HEK293 (cell line): ENCODE data around the gene GUCA2B.

Experiments
- CTCF ChIA-PET: fragments of 350-600 bp; formaldehyde crosslinking; extraction: SDS; loops from one replicate; lab custom pipeline; 2021; ENCODE audit warnings: antibody characterized with exemption; lab: Yijun Ruan, JAX
- POLR2A ChIA-PET: fragments of 300-600 bp; formaldehyde crosslinking; extraction: SDS; loops from one replicate; lab custom pipeline; 2020; ENCODE audit warnings: antibody characterized with exemption, inconsistent platforms; lab: Yijun Ruan, JAX
- H3K27ac ChIP-seq: fragments of 200-500 bp; sonication (Bioruptor generic); 2 replicates; pipeline ENCODE4 v1.5.1; 2014; ENCODE audit warnings: low read depth, low read length, control low read depth, inconsistent platforms; ENCODE audit errors: extremely low read depth
- H3K36me3 ChIP-seq, 2 experiments: fragments of 200-500 bp in 1 of 2; sonication (Bioruptor generic) in 1 of 2; 1 replicate in 1 of 2; 2 replicates in 1 of 2; pipeline ENCODE4 v1.5.1; 2014 to 2017; ENCODE audit warnings: inconsistent platforms in 2 of 2, low read length in 2 of 2; ENCODE audit not compliant: control insufficient read depth in 2 of 2, insufficient read depth in 1 of 2
- H3K4me1 ChIP-seq: fragments of 200-500 bp; sonication (Bioruptor generic); 2 replicates; pipeline ENCODE4 v1.5.1; 2014; ENCODE audit warnings: mild to moderate bottlenecking, low read length, inconsistent platforms; ENCODE audit not compliant: control insufficient read depth, insufficient read depth
- H3K4me3 ChIP-seq: 2 replicates; pipeline ENCODE4 v1.5.1; 2011; ENCODE audit warnings: low read depth, mild to moderate bottlenecking, control low read depth, low read length, moderate library complexity
- H3K9me3 ChIP-seq: fragments of 200-500 bp; sonication (Bioruptor generic); 2 replicates; pipeline ENCODE4 v1.5.1; 2014; ENCODE audit warnings: low read depth, low read length, inconsistent platforms; ENCODE audit not compliant: control insufficient read depth, insufficient read depth
- SALL2 ChIP-seq: fragments of 450-650 bp; formaldehyde crosslinking; IDR thresholded peaks from 2 replicates; pipeline ENCODE4 v1.5.0; 2017; ENCODE audit warnings: missing biosample characterization, mild to moderate bottlenecking, missing genetic modification characterization, borderline replicate concordance
- TCF7L2 ChIP-seq: IDR thresholded peaks from 2 replicates; pipeline ENCODE4 v1.6.1; 2011; ENCODE audit warnings: low read depth, mild to moderate bottlenecking, inconsistent platforms, low read length, moderate library complexity, borderline replicate concordance
- WT1 ChIP-seq: fragments of 450-650 bp; formaldehyde crosslinking; IDR thresholded peaks from 2 replicates; pipeline ENCODE4 v1.5.1; 2016; ENCODE audit warnings: missing biosample characterization, missing genetic modification characterization
- ZBTB7A ChIP-seq: fragments of 450-650 bp; formaldehyde crosslinking; IDR thresholded peaks from 2 replicates; pipeline ENCODE4 v1.5.1; 2016; ENCODE audit warnings: low read depth, missing biosample characterization, missing genetic modification characterization
- ZFP37 ChIP-seq: fragments of 450-650 bp; formaldehyde crosslinking; IDR thresholded peaks from 2 replicates; pipeline ENCODE4 v1.5.1; 2016; ENCODE audit warnings: missing biosample characterization, missing genetic modification characterization
- ZIC2 ChIP-seq: fragments of 450-650 bp; formaldehyde crosslinking; IDR thresholded peaks from 2 replicates; pipeline ENCODE4 v1.5.1; 2016; ENCODE audit warnings: missing biosample characterization, missing genetic modification characterization
- ZNF175 ChIP-seq: fragments of 450-650 bp; formaldehyde crosslinking; IDR thresholded peaks from 2 replicates; pipeline ENCODE4 v1.5.1; 2016; ENCODE audit warnings: missing biosample characterization, missing genetic modification characterization
- ZNF2 ChIP-seq: fragments of 450-650 bp; formaldehyde crosslinking; IDR thresholded peaks from 2 replicates; pipeline ENCODE4 v1.5.1; 2016; ENCODE audit warnings: missing biosample characterization, missing genetic modification characterization
- ZNF211 ChIP-seq: fragments of 450-650 bp; formaldehyde crosslinking; IDR thresholded peaks from 2 replicates; pipeline ENCODE4 v1.5.1; 2016; ENCODE audit warnings: low read depth, missing biosample characterization, missing genetic modification characterization
- ZNF221 ChIP-seq: fragments of 450-650 bp; formaldehyde crosslinking; IDR thresholded peaks from 2 replicates; pipeline ENCODE4 v1.5.1; 2017; ENCODE audit warnings: missing biosample characterization, missing genetic modification characterization, borderline replicate concordance
- ZNF23 ChIP-seq: fragments of 450-650 bp; formaldehyde crosslinking; IDR thresholded peaks from 2 replicates; pipeline ENCODE4 v1.5.1; 2016; ENCODE audit warnings: missing biosample characterization, missing genetic modification characterization, borderline replicate concordance
- ZNF266 ChIP-seq: fragments of 450-650 bp; formaldehyde crosslinking; IDR thresholded peaks from 2 replicates; pipeline ENCODE4 v1.5.1; 2016; ENCODE audit warnings: missing biosample characterization, missing genetic modification characterization, low read depth
- ZNF391 ChIP-seq: fragments of 450-650 bp; formaldehyde crosslinking; IDR thresholded peaks from 2 replicates; pipeline ENCODE4 v1.5.1; 2016; ENCODE audit warnings: low read depth, missing biosample characterization, missing genetic modification characterization, borderline replicate concordance
- ZNF404 ChIP-seq: fragments of 450-650 bp; formaldehyde crosslinking; IDR thresholded peaks from 2 replicates; pipeline ENCODE4 v1.5.1; 2017; ENCODE audit warnings: missing biosample characterization, missing genetic modification characterization
- ZNF549 ChIP-seq: fragments of 450-650 bp; IDR thresholded peaks from 2 replicates; pipeline ENCODE4 v1.5.1; 2018; ENCODE audit warnings: missing biosample characterization, missing genetic modification characterization, mild to moderate bottlenecking, inconsistent platforms, moderate library complexity
- ZNF558 ChIP-seq: fragments of 450-650 bp; formaldehyde crosslinking; IDR thresholded peaks from 2 replicates; pipeline ENCODE4 v1.5.1; 2016; ENCODE audit warnings: missing biosample characterization, missing genetic modification characterization
- ZNF561 ChIP-seq: fragments of 450-650 bp; IDR thresholded peaks from 2 replicates; pipeline ENCODE4 v1.5.1; 2018; ENCODE audit warnings: missing biosample characterization, missing genetic modification characterization, borderline replicate concordance
- ZNF585B ChIP-seq: fragments of 450-650 bp; formaldehyde crosslinking; IDR thresholded peaks from 2 replicates; pipeline ENCODE4 v1.5.1; 2016; ENCODE audit warnings: missing biosample characterization, missing genetic modification characterization
- ZNF629 ChIP-seq: fragments of 450-650 bp; formaldehyde crosslinking; IDR thresholded peaks from 2 replicates; pipeline ENCODE4 v1.5.1; 2017; ENCODE audit warnings: missing biosample characterization, missing genetic modification characterization
- ZNF654 ChIP-seq: fragments of 450-650 bp; formaldehyde crosslinking; IDR thresholded peaks from 2 replicates; pipeline ENCODE4 v1.5.1; 2016; ENCODE audit warnings: low read depth, missing biosample characterization, missing genetic modification characterization
- ZNF658 ChIP-seq: fragments of 450-650 bp; formaldehyde crosslinking; IDR thresholded peaks from 2 replicates; pipeline ENCODE4; 2016; ENCODE audit warnings: missing biosample characterization, missing genetic modification characterization
- ZNF660 ChIP-seq: fragments of 450-650 bp; IDR thresholded peaks from 2 replicates; pipeline ENCODE4 v1.5.1; 2018; ENCODE audit warnings: missing biosample characterization, mild to moderate bottlenecking, missing genetic modification characterization
- ZNF670 ChIP-seq: fragments of 450-650 bp; formaldehyde crosslinking; IDR thresholded peaks from 2 replicates; pipeline ENCODE4 v1.5.1; 2016; ENCODE audit warnings: missing biosample characterization, missing genetic modification characterization, low read depth
- ZNF768 ChIP-seq: fragments of 450-650 bp; formaldehyde crosslinking; IDR thresholded peaks from 2 replicates; pipeline ENCODE4 v1.5.1; 2018; ENCODE audit warnings: missing biosample characterization, mild to moderate bottlenecking, missing genetic modification characterization
- ZSCAN23 ChIP-seq: fragments of 450-650 bp; formaldehyde crosslinking; IDR thresholded peaks from 2 replicates; pipeline ENCODE4 v1.5.1; 2016; ENCODE audit warnings: missing biosample characterization, missing genetic modification characterization
- TF ChIP-seq, protein P1 (sequence below): fragments of 450-650 bp; formaldehyde crosslinking; IDR thresholded peaks from 2 replicates; pipeline ENCODE4; 2016; ENCODE audit warnings: missing biosample characterization, missing genetic modification characterization
- TF ChIP-seq, protein P2 (sequence below): fragments of 450-650 bp; formaldehyde crosslinking; IDR thresholded peaks from 2 replicates; pipeline ENCODE4 v1.5.1; 2016; ENCODE audit warnings: missing biosample characterization, missing genetic modification characterization
- TF ChIP-seq, protein P3 (sequence below): fragments of 450-650 bp; formaldehyde crosslinking; IDR thresholded peaks from 2 replicates; pipeline ENCODE4 v1.5.1; 2016; ENCODE audit warnings: missing biosample characterization, missing genetic modification characterization
- TF ChIP-seq, protein P4 (sequence below): fragments of 450-650 bp; formaldehyde crosslinking; IDR thresholded peaks from 2 replicates; pipeline ENCODE4 v1.5.1; 2016; ENCODE audit warnings: missing biosample characterization, missing genetic modification characterization
- TF ChIP-seq, protein P5 (sequence below): fragments of 450-650 bp; formaldehyde crosslinking; IDR thresholded peaks from 2 replicates; pipeline ENCODE4 v1.5.1; 2017; ENCODE audit warnings: missing biosample characterization, missing genetic modification characterization

GUCA2B gene

DNA sequence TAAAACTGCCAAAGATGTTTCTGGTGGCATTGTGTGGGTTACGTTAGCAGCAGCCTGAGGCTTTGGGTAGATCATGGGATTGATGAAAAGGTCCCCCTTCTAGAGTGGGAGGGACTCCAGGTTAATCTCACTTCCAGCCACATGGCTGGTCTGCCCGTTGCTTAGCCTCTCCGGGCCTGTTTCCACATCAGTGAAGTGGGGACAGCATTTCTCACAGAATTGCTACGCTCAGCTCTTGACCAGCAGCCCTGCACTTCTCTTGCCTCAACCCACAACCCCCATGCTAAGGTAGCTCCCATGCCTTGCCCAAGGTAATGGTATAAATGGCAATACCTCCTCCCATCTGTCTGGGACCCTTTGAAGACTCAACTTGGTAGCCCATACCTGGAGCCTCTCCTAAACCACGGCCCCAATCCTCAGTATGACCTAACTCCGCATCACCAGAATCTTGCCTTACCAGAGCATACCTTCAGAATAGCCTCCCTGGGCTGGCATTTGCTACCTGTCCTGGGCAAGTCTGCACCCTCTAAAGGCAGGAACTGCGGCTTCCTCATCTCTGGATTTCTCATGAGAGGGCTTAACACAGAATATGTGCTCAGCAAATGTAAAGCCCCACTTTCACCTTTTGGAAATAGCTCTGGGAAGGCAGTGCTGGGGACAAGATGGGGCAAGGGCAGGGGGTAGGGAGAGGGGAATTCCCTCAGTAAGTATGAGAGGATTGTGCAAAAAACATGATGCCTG is 22.3 kb downstream of the GUCA2B start (continued):
- TF ChIP-seq ZNF670: no peak
- TF ChIP-seq ZNF211: no peak
- no peak for TF ChIP-seq ZNF558 (tag by site-specific recombination)
- TF ChIP-seq, protein P1, sequence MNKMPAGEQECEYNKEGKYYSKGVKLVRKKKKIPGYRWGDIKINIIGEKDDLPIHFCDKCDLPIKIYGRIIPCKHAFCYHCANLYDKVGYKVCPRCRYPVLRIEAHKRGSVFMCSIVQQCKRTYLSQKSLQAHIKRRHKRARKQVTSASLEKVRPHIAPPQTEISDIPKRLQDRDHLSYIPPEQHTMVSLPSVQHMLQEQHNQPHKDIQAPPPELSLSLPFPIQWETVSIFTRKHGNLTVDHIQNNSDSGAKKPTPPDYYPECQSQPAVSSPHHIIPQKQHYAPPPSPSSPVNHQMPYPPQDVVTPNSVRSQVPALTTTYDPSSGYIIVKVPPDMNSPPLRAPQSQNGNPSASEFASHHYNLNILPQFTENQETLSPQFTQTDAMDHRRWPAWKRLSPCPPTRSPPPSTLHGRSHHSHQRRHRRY (tag by site-specific recombination): no peak
- no peak for TF ChIP-seq ZNF768 (tag by site-specific recombination)
- no peak for TF ChIP-seq TCF7L2

DNA sequence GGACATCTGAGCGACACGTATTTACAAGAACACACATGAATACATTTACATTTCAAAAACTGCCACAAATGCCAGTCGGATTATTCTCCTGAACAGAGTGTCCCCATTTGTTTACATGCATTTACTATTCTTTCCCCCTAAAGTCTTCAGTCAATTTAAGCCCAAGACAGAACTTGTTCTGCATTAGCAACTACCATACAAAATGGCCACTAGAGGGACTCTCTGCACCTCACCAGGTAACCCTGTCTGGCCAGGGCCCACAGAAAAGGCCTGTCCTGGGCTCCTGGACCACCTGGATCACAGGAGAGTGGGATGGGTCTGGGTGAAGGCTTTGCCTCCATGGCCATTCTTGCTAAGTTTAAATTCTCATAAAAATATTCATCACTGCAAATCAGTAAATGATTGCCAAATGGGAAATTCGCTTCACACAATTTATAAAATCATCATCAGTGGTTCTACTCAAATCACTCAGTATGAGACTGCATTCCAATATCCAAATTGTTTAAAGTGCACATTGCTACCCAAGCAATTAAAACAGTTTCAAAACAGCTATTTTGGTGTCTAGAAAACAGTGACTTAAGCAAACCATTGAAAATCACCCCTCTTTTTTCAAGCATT is 23.8 kb downstream of the GUCA2B start:
- POLR2A ChIA-PET: no interaction called here
- Histone ChIP-seq H3K4me3 (no peak overlapping the region), H3K27ac (no peak overlapping the region), H3K4me1 (peaks cover 18% of the 10 kb centered on the region), H3K36me3 (peaks cover 0 to 9% of the 10 kb centered on the region in 2 experiments; a peak in 1 of 3 replicates), H3K9me3 (no peaks in the 10 kb centered on the region)
- CTCF ChIA-PET: interaction anchor here (0.7 to 1.1 kb wide), 8 partner anchors 8 to 139 kb away, joined by 3 to 7 read pairs (median 3); no protein-coding TSS in a partner anchor
- TF ChIP-seq ZNF670 (no peak), SALL2 (tag by site-specific recombination) (no peak), ZIC2 (tag by site-specific recombination) (no peak), ZNF404 (tag by site-specific recombination) (no peak), ZNF391 (tag by site-specific recombination) (no peak), ZNF629 (tag by site-specific recombination) (no peak), ZNF2 (peak; percentile 66; the same call in 1 of the 2 replicates), ZNF23 (tag by site-specific recombination) (no peak), ZNF654 (tag by site-specific recombination) (peak; percentile 76), ZFP37 (no peak), ZBTB7A (tag by site-specific recombination) (no peak), ZNF585B (tag by site-specific recombination) (no peak), ZNF658 (no peak), ZNF561 (tag by site-specific recombination) (no peak), ZNF221 (tag by site-specific recombination) (no peak), ZSCAN23 (tag by site-specific recombination) (no peak), ZNF266 (tag by site-specific recombination) (no peak), ZNF660 (tag by site-specific recombination) (0 out of 2 replicates have a peak, but pooled peaks have one; percentile 26), ZNF549 (no peak), ZNF175 (tag by site-specific recombination) (no peak), WT1 (tag by site-specific recombination) (no peak), ZNF211 (no peak)
- TF ChIP-seq, protein P2, sequence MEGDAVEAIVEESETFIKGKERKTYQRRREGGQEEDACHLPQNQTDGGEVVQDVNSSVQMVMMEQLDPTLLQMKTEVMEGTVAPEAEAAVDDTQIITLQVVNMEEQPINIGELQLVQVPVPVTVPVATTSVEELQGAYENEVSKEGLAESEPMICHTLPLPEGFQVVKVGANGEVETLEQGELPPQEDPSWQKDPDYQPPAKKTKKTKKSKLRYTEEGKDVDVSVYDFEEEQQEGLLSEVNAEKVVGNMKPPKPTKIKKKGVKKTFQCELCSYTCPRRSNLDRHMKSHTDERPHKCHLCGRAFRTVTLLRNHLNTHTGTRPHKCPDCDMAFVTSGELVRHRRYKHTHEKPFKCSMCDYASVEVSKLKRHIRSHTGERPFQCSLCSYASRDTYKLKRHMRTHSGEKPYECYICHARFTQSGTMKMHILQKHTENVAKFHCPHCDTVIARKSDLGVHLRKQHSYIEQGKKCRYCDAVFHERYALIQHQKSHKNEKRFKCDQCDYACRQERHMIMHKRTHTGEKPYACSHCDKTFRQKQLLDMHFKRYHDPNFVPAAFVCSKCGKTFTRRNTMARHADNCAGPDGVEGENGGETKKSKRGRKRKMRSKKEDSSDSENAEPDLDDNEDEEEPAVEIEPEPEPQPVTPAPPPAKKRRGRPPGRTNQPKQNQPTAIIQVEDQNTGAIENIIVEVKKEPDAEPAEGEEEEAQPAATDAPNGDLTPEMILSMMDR (tag by site-specific recombination): peak; percentile 44; the same call in 1 of the 2 replicates
- TF ChIP-seq, protein P3, sequence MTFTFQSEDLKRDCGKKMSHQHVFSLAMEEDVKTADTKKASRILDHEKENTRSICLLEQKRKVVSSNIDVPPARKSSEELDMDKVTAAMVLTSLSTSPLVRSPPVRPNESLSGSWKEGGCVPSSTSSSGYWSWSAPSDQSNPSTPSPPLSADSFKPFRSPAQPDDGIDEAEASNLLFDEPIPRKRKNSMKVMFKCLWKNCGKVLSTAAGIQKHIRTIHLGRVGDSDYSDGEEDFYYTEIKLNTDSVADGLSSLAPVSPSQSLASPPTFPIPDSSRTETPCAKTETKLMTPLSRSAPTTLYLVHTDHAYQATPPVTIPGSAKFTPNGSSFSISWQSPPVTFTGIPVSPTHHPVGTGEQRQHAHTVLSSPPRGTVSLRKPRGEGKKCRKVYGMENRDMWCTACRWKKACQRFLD (tag by site-specific recombination): no peak
- TF ChIP-seq, protein P4, sequence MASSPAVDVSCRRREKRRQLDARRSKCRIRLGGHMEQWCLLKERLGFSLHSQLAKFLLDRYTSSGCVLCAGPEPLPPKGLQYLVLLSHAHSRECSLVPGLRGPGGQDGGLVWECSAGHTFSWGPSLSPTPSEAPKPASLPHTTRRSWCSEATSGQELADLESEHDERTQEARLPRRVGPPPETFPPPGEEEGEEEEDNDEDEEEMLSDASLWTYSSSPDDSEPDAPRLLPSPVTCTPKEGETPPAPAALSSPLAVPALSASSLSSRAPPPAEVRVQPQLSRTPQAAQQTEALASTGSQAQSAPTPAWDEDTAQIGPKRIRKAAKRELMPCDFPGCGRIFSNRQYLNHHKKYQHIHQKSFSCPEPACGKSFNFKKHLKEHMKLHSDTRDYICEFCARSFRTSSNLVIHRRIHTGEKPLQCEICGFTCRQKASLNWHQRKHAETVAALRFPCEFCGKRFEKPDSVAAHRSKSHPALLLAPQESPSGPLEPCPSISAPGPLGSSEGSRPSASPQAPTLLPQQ (tag by site-specific recombination): peak; percentile 48; the same call in 1 of the 2 replicates
- TF ChIP-seq, protein P5, sequence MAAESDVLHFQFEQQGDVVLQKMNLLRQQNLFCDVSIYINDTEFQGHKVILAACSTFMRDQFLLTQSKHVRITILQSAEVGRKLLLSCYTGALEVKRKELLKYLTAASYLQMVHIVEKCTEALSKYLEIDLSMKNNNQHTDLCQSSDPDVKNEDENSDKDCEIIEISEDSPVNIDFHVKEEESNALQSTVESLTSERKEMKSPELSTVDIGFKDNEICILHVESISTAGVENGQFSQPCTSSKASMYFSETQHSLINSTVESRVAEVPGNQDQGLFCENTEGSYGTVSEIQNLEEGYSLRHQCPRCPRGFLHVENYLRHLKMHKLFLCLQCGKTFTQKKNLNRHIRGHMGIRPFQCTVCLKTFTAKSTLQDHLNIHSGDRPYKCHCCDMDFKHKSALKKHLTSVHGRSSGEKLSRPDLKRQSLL (tag by site-specific recombination): no peak
